Measurements from ENCODE around the gene SKOR2.

Gene SKOR2

GRCh38 chr18:47263430-47264307 lies 12.2 kb upstream of the SKOR2 start:
- TF ChIP-seq, protein P1, sequence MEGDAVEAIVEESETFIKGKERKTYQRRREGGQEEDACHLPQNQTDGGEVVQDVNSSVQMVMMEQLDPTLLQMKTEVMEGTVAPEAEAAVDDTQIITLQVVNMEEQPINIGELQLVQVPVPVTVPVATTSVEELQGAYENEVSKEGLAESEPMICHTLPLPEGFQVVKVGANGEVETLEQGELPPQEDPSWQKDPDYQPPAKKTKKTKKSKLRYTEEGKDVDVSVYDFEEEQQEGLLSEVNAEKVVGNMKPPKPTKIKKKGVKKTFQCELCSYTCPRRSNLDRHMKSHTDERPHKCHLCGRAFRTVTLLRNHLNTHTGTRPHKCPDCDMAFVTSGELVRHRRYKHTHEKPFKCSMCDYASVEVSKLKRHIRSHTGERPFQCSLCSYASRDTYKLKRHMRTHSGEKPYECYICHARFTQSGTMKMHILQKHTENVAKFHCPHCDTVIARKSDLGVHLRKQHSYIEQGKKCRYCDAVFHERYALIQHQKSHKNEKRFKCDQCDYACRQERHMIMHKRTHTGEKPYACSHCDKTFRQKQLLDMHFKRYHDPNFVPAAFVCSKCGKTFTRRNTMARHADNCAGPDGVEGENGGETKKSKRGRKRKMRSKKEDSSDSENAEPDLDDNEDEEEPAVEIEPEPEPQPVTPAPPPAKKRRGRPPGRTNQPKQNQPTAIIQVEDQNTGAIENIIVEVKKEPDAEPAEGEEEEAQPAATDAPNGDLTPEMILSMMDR (IDR thresholded peaks at IDR 0.05; ENCODE audit: low read depth, low read length) = peak; percentile 29
- DNase-seq (ENCODE audit: extremely low read depth, low read depth) = no peak

- DNase-seq (ENCODE audit: extremely low read depth, low read depth) = no peak
- TF ChIP-seq, protein P1 (IDR thresholded peaks at IDR 0.05; ENCODE audit: low read depth, low read length) = no peak
These were observed 11.6 kb upstream of the SKOR2 start for GRCh38 chr18:47263150-47263429.

- no peak for DNase-seq (ENCODE audit: extremely low read depth, low read depth)
- TF ChIP-seq, protein P1 (IDR thresholded peaks at IDR 0.05; ENCODE audit: low read depth, low read length) = no peak
These were observed 11.1 kb upstream of the SKOR2 start for GRCh38 chr18:47262301-47263149.

DNA sequence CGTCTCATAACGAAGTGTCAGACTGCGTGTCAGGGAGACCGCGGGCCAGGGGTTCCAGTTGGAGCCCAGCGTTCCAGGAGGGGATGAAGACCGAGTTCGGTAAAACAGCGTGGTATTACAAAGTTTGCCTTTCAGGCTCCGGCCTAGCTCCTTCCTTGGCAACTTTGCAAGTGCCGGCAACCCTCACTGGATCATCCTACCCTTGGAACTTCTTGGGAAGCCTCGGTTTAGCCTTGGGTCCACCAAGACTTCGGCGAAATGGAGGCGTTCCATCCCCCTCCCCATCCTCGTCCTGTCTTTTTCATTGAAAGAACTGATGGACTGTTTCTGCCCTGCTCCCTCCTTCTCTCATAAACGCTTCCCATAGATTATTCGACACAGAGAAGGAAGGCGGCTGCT lies 10.4 kb upstream of the SKOR2 start:
- no peak for DNase-seq (ENCODE audit: extremely low read depth, low read depth)
- TF ChIP-seq, protein P1 (IDR thresholded peaks at IDR 0.05; ENCODE audit: low read depth, low read length) = no peak

DNA sequence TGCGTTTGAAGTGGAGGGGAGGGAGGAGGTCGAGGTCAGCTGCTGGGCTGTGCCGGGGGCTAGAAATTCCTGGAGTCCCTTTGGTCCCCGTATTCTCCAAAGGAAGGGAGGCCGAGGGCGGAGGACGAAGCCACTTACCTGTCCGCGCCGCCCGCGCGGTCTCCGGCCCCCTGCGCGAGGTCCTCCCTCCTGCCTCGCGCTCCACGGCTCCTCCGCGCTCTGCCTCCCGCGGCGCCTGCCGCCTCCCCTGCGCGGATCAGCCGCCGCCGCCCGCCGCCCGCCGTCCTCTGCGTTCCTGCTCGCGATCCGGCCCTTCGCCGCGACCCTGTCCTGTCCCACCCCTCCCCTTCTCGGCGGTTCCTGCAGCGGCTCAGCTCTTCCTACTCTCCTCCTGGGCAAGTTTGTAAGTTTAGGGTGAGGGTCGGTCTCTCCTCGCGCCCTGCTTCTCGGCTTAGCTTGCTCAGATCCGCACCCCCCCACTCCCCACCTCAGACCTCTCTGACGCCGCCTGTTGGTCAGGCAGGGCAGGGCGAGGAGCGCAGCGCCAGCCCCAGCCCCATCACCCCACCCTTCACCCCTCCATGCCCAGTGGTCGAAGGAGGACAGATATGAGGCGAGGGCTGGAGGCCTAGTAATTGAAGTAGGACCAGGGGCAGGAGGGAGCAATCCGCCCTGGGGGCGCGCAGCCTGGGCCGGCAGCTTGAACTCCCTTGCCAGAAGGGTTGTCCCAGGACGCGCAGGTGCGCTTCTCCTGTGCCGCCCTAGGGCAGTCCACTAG lies 9.7 kb upstream of the SKOR2 start:
- DNase-seq (ENCODE audit: extremely low read depth, low read depth) = no peak
- TF ChIP-seq, protein P1 (IDR thresholded peaks at IDR 0.05; ENCODE audit: low read depth, low read length) = no peak

DNA sequence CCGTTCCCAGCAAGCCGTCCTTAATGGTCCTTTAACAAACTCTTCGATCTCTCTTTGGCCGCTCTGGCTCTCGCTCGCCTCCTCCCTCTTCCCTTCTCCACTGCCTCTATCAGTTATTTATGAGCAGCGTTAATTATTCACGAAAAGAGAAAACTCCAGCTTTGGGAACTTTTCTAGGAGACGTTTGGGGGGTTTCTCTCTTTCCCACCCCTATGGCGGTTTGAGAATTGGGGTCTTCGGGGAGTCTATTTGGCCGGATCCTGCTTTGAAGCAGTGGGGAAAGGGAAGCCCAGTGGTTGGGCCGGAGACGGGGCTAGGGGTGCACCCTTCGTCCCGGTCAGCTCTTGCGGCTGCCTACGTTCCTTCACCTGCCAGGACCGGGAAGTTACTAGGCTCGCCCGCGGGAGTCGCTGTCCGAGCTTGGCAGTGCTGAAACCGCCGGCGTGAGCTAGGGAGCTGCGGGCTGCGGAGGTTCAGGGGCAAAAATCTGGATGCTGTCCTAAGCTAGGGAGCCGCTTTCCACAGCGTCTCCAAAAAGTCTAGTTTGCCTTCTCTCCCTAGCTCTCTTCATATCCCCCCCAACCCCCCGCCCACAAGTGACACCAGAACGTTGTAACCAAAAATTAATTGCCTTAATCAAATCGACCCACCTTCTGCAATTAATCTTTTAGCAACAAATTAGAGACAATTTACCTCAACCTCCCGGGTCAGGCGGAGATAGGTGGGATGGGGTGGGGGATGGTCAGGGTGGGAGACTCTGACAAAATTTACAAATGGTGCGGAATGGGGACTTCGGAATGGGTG lies 8.9 kb upstream of the SKOR2 start:
- TF ChIP-seq, protein P1 (IDR thresholded peaks at IDR 0.05; ENCODE audit: low read depth, low read length) = no peak
- no peak for DNase-seq (ENCODE audit: extremely low read depth, low read depth)

All from AG09319 (cell line).